Activated CD4-positive, alpha-beta T cell treated with anti-CD3 and anti-CD28 coated beads for 48 hours (primary cell): ENCODE data around the gene TEPSIN.

Source experiments
- DNase-seq: peaks from one replicate; pipeline ENCODE4 v3.0.0-alpha.2; 2020

Gene TEPSIN

DNA sequence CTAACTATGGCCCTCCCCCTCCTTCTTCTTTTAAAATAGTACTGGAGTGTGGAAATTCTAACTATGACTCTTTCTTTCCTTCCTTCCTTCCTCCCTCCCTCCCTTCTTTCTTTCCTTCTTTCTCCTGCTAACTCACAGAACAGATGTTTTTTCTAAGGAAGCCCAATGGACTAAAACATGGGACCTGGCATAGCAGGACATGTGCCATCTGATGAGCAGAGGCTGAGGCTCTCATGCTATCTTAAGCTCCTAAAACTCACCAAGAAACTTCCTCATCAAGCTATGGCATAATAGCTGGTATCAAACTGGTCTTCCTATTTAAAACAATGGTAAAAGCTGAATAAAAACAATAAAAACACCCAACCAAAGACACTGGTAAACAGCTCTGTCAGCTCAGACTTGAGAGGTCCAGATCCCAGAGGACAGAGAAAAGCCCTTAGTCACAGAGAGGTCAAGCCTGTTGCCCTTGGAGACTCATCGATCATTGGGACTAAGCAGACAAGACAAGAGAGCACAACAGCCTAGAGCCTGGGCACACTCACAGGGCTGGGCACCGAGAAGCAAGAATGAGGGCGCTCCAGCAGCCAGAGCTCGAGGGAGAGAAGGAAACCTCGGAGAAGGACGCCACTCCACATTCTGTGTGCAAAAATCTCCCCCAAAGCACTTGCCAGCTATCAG lies 28.7 kb upstream of the TEPSIN start:
- DNase-seq = no peak

DNA sequence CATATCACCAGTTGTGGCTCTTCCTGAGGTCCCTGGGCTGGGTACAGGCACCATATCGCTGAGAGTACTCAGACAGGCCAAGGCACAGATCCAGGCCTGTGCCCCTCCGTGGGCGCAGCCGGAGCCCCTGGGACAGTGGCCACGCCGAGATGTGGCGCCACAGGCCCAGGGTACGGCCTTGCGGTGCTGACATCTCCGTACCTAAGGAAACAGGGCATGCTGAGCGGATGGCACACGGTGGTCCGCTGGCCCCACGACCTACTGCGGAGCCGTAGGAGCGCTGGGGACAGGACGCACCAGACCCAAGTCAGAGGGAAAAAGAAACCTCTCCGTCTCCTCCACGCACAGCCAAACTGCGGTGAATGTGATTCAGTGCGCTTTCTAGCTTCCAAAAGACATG lies 26.7 kb upstream of the TEPSIN start:
- no peak for DNase-seq

DNA sequence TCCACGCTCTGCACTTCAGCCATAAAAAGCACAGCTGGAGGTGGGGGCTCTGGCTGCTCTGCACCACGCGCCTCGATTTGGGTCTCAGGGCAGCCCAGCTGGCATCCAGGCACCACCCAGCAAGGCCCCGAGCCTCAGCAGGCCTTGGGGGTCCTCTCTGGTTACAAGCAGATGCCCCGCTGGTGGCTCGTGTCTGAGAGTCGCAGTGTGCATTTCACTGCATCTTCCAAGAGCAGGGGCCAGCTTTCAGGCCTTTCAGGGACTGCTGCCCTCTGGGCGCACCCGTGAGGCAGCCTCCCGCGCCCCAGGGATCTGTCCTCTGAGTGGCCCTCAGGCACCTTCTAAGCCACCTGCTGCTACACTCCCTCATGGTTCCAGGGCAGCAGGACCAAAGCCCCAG lies 25.8 kb upstream of the TEPSIN start:
- no peak for DNase-seq

- DNase-seq = no peak
Measured at GRCh38 chr17:81263371-81264181, 24.7 kb upstream of the TEPSIN start.

DNA sequence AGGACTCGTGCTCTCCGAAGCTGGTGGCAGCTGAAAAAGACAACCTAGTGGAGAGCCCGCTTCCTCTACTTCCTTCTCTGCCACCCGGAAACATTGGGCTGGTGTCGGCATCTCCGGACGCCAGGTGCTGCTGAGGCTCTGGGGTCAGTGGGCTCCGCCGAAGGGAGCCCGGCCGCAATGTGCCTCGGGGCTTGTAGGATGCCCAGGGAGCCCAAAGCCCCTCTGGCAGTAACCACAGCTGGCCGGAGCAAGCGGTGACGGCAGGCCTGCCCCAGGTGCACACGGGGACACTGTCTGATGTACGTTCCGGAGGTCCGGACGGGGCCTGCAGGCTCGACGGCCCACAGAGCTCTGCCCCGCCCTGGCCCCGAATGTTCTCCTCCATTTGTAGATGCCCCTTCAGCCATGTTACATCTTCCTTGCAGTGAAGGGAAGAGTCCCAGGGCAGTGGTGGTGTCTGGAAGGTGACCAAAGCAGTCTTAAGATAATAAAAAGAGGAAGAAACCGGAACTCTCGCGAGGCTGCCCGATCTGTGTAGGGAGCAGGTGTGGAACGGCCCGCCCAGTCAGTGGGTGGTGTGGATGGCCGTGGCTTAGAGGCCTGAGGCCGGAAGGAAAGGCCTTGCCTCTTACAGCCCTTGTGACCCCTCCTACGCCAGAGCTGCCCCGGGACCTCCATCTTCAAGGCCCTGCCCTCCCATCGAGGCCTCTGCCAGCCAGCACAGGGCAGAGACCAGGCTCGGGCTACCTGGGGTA lies 22.9 kb upstream of the TEPSIN start:
- no peak for DNase-seq

DNA sequence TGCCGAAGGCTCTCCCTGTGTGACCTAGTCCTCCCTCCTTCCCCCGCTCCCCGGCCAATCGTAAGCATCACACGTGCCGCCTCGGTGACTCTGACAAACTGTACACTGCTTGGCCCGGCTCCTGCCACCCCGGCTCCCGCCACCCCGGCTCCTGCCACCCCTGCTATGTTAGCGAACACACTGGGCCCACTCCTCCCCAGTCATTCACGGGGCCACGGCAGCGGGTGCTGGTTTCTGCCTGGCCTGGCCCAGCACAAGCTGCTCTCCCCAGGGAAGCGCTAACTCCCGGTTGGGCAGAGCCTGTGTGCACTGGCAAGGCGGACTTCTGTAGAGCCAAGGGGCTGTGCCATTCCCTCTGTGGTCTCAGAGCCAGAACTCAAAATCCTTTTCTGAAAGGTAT lies 22.2 kb upstream of the TEPSIN start:
- DNase-seq = no peak

DNA sequence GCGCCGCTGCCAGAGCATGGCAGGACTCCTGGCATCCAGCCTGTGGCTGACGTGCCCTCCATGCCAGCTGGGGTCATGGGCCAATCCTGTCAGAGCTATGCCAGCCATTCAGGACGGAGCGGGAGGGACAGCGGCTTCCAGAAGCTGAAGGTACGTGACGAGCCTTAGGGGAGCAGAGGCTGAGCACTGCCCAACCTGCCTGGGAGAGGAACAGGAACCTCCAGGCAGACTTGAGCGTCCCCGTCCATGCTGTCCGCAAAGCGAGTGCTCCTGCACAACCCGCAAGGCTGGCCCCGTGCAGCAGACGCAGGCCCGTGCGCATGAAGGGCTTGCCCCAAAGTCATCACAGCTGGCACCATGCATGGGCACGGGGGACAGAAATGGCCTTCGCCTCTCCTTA lies 21.8 kb upstream of the TEPSIN start:
- no peak for DNase-seq

DNA sequence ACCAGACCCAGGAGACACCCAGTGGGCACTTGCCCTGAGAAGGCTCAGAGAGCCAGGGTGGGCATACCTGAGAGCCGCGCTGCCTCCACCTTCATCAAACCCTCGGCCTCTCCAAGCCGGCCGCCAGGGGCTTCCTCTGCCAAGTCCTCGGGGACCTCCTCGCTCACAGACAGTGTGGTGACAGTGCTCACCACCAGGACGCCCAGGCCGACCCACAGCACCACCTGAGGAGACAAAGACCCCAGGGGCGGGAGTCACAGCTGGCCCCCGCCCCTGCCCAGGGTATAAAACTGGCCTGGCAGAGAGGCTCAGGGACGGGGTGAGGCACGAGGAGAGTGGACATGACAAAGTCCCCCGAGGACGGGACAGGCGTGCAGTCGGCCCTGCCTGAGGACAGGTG lies 21.3 kb upstream of the TEPSIN start:
- DNase-seq = no peak

- no peak for DNase-seq
Measured at GRCh38 chr17:81259058-81259605, 20.3 kb upstream of the TEPSIN start.

- DNase-seq = no peak
Measured at GRCh38 chr17:81258292-81258691, 19.4 kb upstream of the TEPSIN start.

GRCh38 chr17:81257533-81257932 lies 18.7 kb upstream of the TEPSIN start:
- no peak for DNase-seq

- DNase-seq = no peak
Measured at GRCh38 chr17:81256616-81257015, 17.8 kb upstream of the TEPSIN start.

DNA sequence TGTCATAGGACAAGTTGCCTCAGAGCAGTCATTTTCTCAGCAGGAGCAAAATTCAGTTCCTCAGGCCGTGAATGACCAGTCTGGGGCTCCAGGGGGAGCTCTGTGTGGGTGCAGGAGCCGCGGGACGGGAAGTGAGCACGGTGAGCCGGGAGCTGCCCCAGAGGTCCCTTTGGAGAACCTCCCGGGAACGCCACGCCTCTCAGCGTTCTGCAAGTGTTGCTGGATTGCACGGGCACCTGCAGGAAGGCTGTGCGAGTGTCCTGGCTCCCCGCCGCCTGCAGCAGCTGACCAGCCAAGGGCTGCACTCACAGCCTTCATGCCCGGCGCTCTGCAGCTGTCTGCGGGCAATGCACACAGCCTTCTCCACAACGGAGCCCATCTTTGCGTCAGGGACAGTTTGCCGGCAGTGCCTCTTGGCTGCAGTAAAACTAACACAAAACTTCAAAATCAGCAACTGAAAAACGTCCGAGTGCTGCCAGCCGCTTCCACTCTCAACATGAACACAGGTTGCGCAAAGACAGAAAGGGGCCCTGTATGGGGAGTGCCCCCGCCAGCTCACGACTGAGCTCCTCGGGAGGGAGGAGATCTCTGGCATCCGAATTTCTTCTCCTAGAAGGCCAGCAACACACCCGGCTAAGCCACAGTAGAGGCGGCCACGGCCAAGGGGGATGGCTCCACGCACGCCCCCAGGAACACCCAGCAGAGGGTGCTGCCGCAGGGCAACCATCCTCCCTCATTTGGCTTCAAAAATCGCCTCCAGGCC lies 16.3 kb upstream of the TEPSIN start:
- DNase-seq = no peak

GRCh38 chr17:81253358-81254131 lies 14.7 kb upstream of the TEPSIN start:
- DNase-seq = peak; percentile 68

- DNase-seq = no peak
Measured at GRCh38 chr17:81252987-81253329, 14.1 kb upstream of the TEPSIN start.

- no peak for DNase-seq
Measured at GRCh38 chr17:81252326-81252986, 13.6 kb upstream of the TEPSIN start.

DNA sequence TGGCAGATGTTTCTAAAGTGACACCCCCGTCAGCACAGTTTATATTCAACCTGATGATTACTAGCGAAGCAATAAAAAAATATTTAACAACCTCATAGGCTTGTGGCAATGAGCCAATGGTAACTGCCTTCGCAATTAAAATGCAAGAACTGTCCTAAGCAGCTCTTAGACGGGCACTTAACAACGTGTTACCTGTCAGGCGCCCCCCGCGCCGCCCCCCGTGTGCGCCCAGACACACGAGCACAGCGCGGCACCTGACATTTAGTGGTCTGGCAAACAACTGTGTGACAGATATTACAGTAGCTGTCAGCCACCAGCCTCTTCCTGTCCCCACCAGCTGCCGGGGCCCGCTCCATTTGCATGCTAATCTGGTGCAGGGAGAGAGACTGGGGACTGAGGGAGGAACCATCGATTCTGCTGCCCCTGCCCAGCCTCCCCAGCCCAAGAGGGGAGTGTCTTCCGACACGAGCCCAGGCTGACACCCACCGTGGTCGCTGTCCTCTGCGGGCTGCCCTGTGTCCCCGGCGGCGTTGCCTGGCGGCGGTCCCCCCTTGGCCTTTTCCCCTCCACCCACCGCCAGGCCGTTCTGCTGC lies 12.9 kb upstream of the TEPSIN start:
- no peak for DNase-seq

- DNase-seq = no peak
Measured at GRCh38 chr17:81251094-81251708, 12.3 kb upstream of the TEPSIN start.

DNA sequence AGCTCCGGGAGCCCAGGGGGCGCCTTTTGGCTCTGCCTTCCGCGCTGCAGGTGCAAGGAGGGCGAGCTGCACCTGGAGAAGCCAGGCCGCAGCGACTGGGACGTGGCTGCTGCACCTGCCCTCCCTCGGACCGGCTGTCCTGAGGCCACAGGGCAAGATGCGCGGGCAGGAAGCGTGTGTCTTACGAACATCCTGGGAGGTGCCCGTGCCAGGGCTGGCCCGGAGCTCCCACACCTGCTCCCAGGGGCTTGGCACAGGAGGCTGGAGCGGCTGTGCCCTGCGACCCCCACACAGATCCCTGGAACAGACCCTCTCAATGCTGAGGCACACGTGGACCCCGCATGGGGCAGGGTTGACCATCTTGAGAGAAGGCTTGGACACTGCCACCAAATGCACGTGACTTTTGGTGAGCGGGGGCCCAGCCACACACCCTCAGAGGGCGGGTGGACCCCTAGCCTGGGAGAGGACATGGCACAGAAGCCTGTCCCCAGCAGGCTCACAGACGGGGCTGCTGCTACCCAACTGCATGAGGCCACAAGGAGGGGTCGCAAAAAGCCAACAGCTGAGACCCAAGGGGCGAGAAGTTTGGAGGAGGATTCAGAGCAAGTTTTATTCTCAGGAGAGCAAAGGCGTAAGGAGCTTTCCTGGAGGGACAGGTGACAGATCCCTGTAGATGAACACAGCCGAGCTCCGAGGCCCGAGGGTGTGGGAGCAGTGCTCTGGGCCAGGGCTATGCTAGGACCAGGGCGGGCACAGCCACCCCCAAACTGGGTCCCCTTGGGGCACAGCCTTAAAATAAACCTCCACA lies 11.6 kb upstream of the TEPSIN start:
- no peak for DNase-seq
